Keratinocyte (primary cell): ENCODE data around the gene NASP.

Source experiments
- CTCF ChIP-seq, 3 experiments: IDR thresholded peaks in 1 of 3; conservative IDR thresholded peaks in 1 of 3; optimal IDR thresholded peaks in 1 of 3; 2 replicates in 2 of 3; 3 replicates in 1 of 3; pipeline versions ENCODE3 to v1.5.1; 2011; ENCODE audit warnings: low read length in 3 of 3, mild to moderate bottlenecking in 3 of 3, moderate library complexity in 2 of 3, control low read depth in 1 of 3, inconsistent platforms in 1 of 3; ENCODE audit not compliant: insufficient read depth in 2 of 3; ENCODE audit errors: extremely low read depth in 1 of 3
- EZH2 ChIP-seq: IDR thresholded peaks from one replicate; pipeline ENCODE4 v1.6.1; 2012; ENCODE audit warnings: inconsistent platforms, mild to moderate bottlenecking, low read length, moderate library complexity

- no peak for TF ChIP-seq CTCF (optimal IDR thresholded peaks at IDR 0.05 in 1 of 3, IDR thresholded peaks at IDR 0.05 in 1 of 3, conservative IDR thresholded peaks at IDR 0.05 in 1 of 3; ENCODE audit: extremely low read depth in 1 of 3, insufficient read depth in 2 of 3, low read length in 3 of 3)
- TF ChIP-seq EZH2: no peak
Measured at GRCh38 chr1:45666836-45667235, 83.0 kb downstream of the NASP start.
